ENCODE results near the gene CCP110.
A peak's percentile ranks its signal among the peaks of the same experiment; 100 is the strongest.

Gene CCP110

GRCh38 chr16:19583665-19584300, 60.0 kb downstream of the CCP110 start:
- H3K4me3 ChIP-seq (ENCODE audit: low read length) = no peak overlapping the region
- TF ChIP-seq CTCF (conservative IDR thresholded peaks at IDR 0.05; ENCODE audit: low read length) = peak; percentile 95
- DNase-seq (ENCODE audit: low read depth) = peak; percentile 53

- no peak overlapping the region for H3K4me3 ChIP-seq (ENCODE audit: low read length)
- TF ChIP-seq CTCF (conservative IDR thresholded peaks at IDR 0.05; ENCODE audit: low read length) = no peak
- peak; percentile 46 for DNase-seq (ENCODE audit: low read depth)
Measured at GRCh38 chr16:19588661-19589060, 64.9 kb downstream of the CCP110 start.

- H3K4me3 ChIP-seq (ENCODE audit: low read length) = no peak overlapping the region; the same call in 1 of the 2 replicates
Measured at GRCh38 chr16:19589106-19589505, 65.4 kb downstream of the CCP110 start.

GRCh38 chr16:19589771-19590302, 66.1 kb downstream of the CCP110 start:
- no peak overlapping the region for H3K4me3 ChIP-seq (ENCODE audit: low read length)
- peak; percentile 95 for DNase-seq (ENCODE audit: low read depth)
- no peak for TF ChIP-seq CTCF (conservative IDR thresholded peaks at IDR 0.05; ENCODE audit: low read length)

More at GRCh38 chr16:19589106-19589505, 65.4 kb downstream of the CCP110 start:
- DNase-seq (ENCODE audit: low read depth) = no peak
- TF ChIP-seq CTCF (conservative IDR thresholded peaks at IDR 0.05; ENCODE audit: low read length) = no peak

GRCh38 chr16:19595043-19595767, 71.5 kb downstream of the CCP110 start:
- no peak for DNase-seq (ENCODE audit: low read depth)
- no peak for TF ChIP-seq CTCF (conservative IDR thresholded peaks at IDR 0.05; ENCODE audit: low read length)
- no peak overlapping the region for H3K4me3 ChIP-seq (ENCODE audit: low read length)

- TF ChIP-seq CTCF (conservative IDR thresholded peaks at IDR 0.05; ENCODE audit: low read length) = no peak
- DNase-seq (ENCODE audit: low read depth) = no peak
- H3K4me3 ChIP-seq (ENCODE audit: low read length) = no peak overlapping the region
Measured at GRCh38 chr16:19598805-19599510, 75.2 kb downstream of the CCP110 start.
